Measurements from ENCODE around the gene SPATA16. TPM values are rescaled to one million over a fixed set of nuclear protein-coding genes. Genes with fewer than 3 reads are reported as not detected.

Gene SPATA16
- polyA plus RNA-seq, 1 donor from 2014 or later: not detected

DNA sequence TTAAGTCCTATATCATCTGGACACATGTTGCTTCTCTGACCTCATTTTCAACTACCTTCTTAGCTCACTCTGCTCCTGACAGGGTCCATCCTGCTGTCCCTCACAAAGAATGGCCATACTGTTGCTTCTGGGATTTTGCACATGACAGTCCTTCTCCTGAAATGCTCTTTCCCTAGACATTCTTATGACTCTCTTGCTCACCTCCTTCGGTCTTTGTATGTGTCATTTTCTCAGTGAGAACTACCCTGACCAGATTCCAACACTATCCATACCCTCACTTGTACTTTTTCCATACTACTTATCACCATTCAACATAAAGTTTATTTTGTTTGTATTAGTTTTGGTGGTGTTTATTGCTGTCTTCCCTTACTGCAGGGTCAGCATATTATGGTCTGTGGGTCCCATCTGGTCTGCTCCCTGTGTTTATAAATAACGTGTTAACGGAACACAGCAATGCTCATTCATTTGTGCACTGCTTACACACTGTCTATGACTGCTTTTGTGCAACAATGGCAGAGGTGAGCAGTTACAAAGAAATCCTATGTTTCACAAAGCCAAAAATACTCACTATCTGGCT, 159.5 kb downstream of the SPATA16 start:
- Histone ChIP-seq H3K9me3 (ENCODE audit: low read length) (no peaks in the 10 kb centered on the region), H3K27me3 (ENCODE audit: insufficient read depth, low read depth, low read length) (no peaks in the 10 kb centered on the region), H2AFZ (ENCODE audit: low read depth, low read length) (no peak overlapping the region), H4K20me1 (ENCODE audit: insufficient read depth) (no peaks in the 10 kb centered on the region), H3K4me2 (ENCODE audit: low read length) (no peak overlapping the region), H3K9me2 (ENCODE audit: insufficient read depth, low read length) (no peaks in the 10 kb centered on the region), H3K27ac (ENCODE audit: low read length) (no peak overlapping the region), H3K36me3 (ENCODE audit: insufficient read depth, low read length) (no peaks in the 10 kb centered on the region), H3K79me2 (replicated peaks; ENCODE audit: insufficient read depth, low read length) (no peaks in the 10 kb centered on the region), H3K9ac (ENCODE audit: low read length) (no peak overlapping the region), H3K4me3 (ENCODE audit: low read length) (no peak overlapping the region), H3F3A (ENCODE audit: insufficient read depth, low read length, poor library complexity, severe bottlenecking) (no peaks in the 10 kb centered on the region)
- TF ChIP-seq TAF1 (IDR thresholded peaks at IDR 0.05; ENCODE audit: low read depth) (no peak), SMC3 (conservative IDR thresholded peaks at IDR 0.05; ENCODE audit: poor library complexity) (no peak), EP300 (conservative IDR thresholded peaks at IDR 0.05; ENCODE audit: poor library complexity, severe bottlenecking) (no peak), EZH2 (IDR thresholded peaks at IDR 0.05; ENCODE audit: borderline replicate concordance, insufficient read depth, low read length, poor library complexity, severe bottlenecking) (no peak), MXI1 (conservative IDR thresholded peaks at IDR 0.05; ENCODE audit: poor library complexity, severe bottlenecking) (no peak), RAD21 (conservative IDR thresholded peaks at IDR 0.05) (no peak), REST (IDR thresholded peaks at IDR 0.05; ENCODE audit: borderline replicate concordance) (no peak), POLR2AphosphoS5 (IDR thresholded peaks at IDR 0.05) (no peak)
- TF ChIP-seq, protein P1, sequence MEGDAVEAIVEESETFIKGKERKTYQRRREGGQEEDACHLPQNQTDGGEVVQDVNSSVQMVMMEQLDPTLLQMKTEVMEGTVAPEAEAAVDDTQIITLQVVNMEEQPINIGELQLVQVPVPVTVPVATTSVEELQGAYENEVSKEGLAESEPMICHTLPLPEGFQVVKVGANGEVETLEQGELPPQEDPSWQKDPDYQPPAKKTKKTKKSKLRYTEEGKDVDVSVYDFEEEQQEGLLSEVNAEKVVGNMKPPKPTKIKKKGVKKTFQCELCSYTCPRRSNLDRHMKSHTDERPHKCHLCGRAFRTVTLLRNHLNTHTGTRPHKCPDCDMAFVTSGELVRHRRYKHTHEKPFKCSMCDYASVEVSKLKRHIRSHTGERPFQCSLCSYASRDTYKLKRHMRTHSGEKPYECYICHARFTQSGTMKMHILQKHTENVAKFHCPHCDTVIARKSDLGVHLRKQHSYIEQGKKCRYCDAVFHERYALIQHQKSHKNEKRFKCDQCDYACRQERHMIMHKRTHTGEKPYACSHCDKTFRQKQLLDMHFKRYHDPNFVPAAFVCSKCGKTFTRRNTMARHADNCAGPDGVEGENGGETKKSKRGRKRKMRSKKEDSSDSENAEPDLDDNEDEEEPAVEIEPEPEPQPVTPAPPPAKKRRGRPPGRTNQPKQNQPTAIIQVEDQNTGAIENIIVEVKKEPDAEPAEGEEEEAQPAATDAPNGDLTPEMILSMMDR (IDR thresholded peaks at IDR 0.05; ENCODE audit: poor library complexity, severe bottlenecking): no peak

GRCh38 chr3:172980849-172981248, 160.2 kb downstream of the SPATA16 start:
- H3K27ac ChIP-seq (ENCODE audit: low read length): no peak overlapping the region
- H3K79me2 ChIP-seq (replicated peaks; ENCODE audit: insufficient read depth, low read length): no peaks in the 10 kb centered on the region
- no peaks in the 10 kb centered on the region for H3K9me3 ChIP-seq (ENCODE audit: low read length)
- no peaks in the 10 kb centered on the region for H3K36me3 ChIP-seq (ENCODE audit: insufficient read depth, low read length)
- no peaks in the 10 kb centered on the region for H3K27me3 ChIP-seq (ENCODE audit: insufficient read depth, low read depth, low read length)
- H3K4me2 ChIP-seq (ENCODE audit: low read length): no peak overlapping the region
- TF ChIP-seq REST (IDR thresholded peaks at IDR 0.05; ENCODE audit: borderline replicate concordance) (no peak), SMC3 (conservative IDR thresholded peaks at IDR 0.05; ENCODE audit: poor library complexity) (no peak), RAD21 (conservative IDR thresholded peaks at IDR 0.05) (no peak), POLR2AphosphoS5 (IDR thresholded peaks at IDR 0.05) (peak; percentile 42), MXI1 (conservative IDR thresholded peaks at IDR 0.05; ENCODE audit: poor library complexity, severe bottlenecking) (no peak)
- TF ChIP-seq, protein P1 (IDR thresholded peaks at IDR 0.05; ENCODE audit: poor library complexity, severe bottlenecking): no peak
- no peak overlapping the region for H3K9ac ChIP-seq (ENCODE audit: low read length)
- no peaks in the 10 kb centered on the region for H3K9me2 ChIP-seq (ENCODE audit: insufficient read depth, low read length)
- H3K4me3 ChIP-seq (ENCODE audit: low read length): no peak overlapping the region
- H3F3A ChIP-seq (ENCODE audit: insufficient read depth, low read length, poor library complexity, severe bottlenecking): no peaks in the 10 kb centered on the region
- no peaks in the 10 kb centered on the region for H4K20me1 ChIP-seq (ENCODE audit: insufficient read depth)
- H2AFZ ChIP-seq (ENCODE audit: low read depth, low read length): no peak overlapping the region

Data from neural cell (in vitro differentiated cells).